ENCODE measurements around the gene MED26. TPM values are rescaled to one million over a fixed set of nuclear protein-coding genes. Genes with fewer than 3 reads are reported as not detected.

The MED26 gene
- total and polyA plus RNA-seq, 10 of the 15 experiments (the other 5 are each of a cell fraction or from before 2014, with no cell fraction given): 1.1 to 21.4 (median 9.7) TPM

GRCh38 chr19:16585094-16585801 is 42.8 kb downstream of the MED26 start:
- H3K9me3 ChIP-seq (replicated peaks; ENCODE audit: control insufficient read depth, insufficient read depth, low read length): no peaks in the 10 kb centered on the region
- no peak overlapping the region for H2AFZ ChIP-seq (ENCODE audit: control insufficient read depth, low read depth, low read length)
- H3K27ac ChIP-seq (ENCODE audit: control insufficient read depth, insufficient read depth): peak overlapping the region; percentile 99
- ChIA-PET SMC1A (ENCODE audit: uncharacterized antibody, unreplicated experiment) (interaction anchor here (1.2 to 10.9 kb wide), 15 partner anchors 8 to 492 kb away, joined by 3 to 164 read pairs (median 7); partner anchors contain the start of genes MED26 and SLC35E1), CTCF (interaction anchor here (0.6 to 9.8 kb wide), 6 partner anchors 8 to 171 kb away, joined by 3 to 83 read pairs (median 6); partner anchors contain the start of gene MED26), POLR2A (interaction anchor here (0.6 to 13.1 kb wide), 16 partner anchors 8 to 1520 kb away, joined by 3 to 220 read pairs (median 10); partner anchors contain the start of genes CALR3, CHERP, MED26 and SLC35E1), RAD21 (ENCODE audit: unreplicated experiment) (interaction anchor here (1.0 to 11.3 kb wide), 16 partner anchors 8 to 143 kb away, joined by 3 to 169 read pairs (median 8); partner anchors contain the start of genes MED26, SLC35E1 and TMEM38A)
- intact Hi-C loops (cut with micrococcal nuclease; ENCODE audit: unreplicated experiment): loop anchor here (2.0 to 5.0 kb wide), 3 partner anchors 140 to 508 kb away; partner anchors contain the start of genes HSH2D and TPM4
- FAIRE-seq: no peak
- peaks cover 97% of the 10 kb centered on the region for H3K79me2 ChIP-seq (ENCODE audit: control insufficient read depth, insufficient read depth, low read length)
- H3K9ac ChIP-seq (ENCODE audit: control insufficient read depth, insufficient read depth, low read length): peak overlapping the region; percentile 99
- no peaks in the 10 kb centered on the region for H4K20me1 ChIP-seq (ENCODE audit: control insufficient read depth, insufficient read depth)
- in situ Hi-C loops (cut with MboI): loop anchor here (5.0 to 25.0 kb wide), 2 partner anchors 42 to 1998 kb away; partner anchors contain the start of genes CLEC17A and MED26
- H3K4me3 ChIP-seq: peak overlapping the region; percentile 79
- H3K4me1 ChIP-seq (ENCODE audit: control insufficient read depth, insufficient read depth, low read length): peaks cover 59% of the 10 kb centered on the region
- DNase-seq (ENCODE audit: low read depth, low spot score): no peak
- BruUV-seq (replicated peaks): TSS peak; percentile 70
- peak; percentile 0; the same call in 2 of the 3 replicates for ATAC-seq
- WGBS (ENCODE audit: insufficient coverage, insufficient replicate concordance, low lambda C conversion rate, missing lambda C conversion rate): under 1% methylated on average over 13 of the region's 13 CpGs
- no peaks in the 10 kb centered on the region for H3K27me3 ChIP-seq (replicated peaks in 1 of 2; ENCODE audit: control insufficient read depth in 2 of 2, insufficient read depth in 2 of 2, low read length in 1 of 2)
- peaks cover 6 to 9% of the 10 kb centered on the region in 2 experiments; a peak in 3 of 4 replicates for H3K36me3 ChIP-seq (ENCODE audit: control insufficient read depth in 2 of 2, insufficient read depth in 2 of 2, low read length in 1 of 2)
- peak overlapping the region; percentile 100 for H3K4me2 ChIP-seq (ENCODE audit: control insufficient read depth, insufficient read depth)
- TF ChIP-seq CREM (IDR thresholded peaks at IDR 0.05; ENCODE audit: low read depth) (no peak), MYC (IDR thresholded peaks at IDR 0.05; ENCODE audit: insufficient read depth, insufficient read length, insufficient replicate concordance, low read length, severe bottlenecking) (no peak), ATF2 (IDR thresholded peaks at IDR 0.05; ENCODE audit: low read length) (no peak), MEF2A (IDR thresholded peaks at IDR 0.05; ENCODE audit: insufficient read depth, low read depth, low read length) (no peak), SMAD1 (IDR thresholded peaks at IDR 0.05; ENCODE audit: low read depth, partially characterized antibody) (no peak), SIX5 (IDR thresholded peaks at IDR 0.05; ENCODE audit: low read depth, low read length, severe bottlenecking) (no peak), PKNOX1 (IDR thresholded peaks at IDR 0.05) (peak; percentile 25; the same call in 1 of the 2 replicates), TAF1 (IDR thresholded peaks at IDR 0.05; ENCODE audit: borderline replicate concordance, low read depth, low read length) (no peak), SUZ12 (IDR thresholded peaks at IDR 0.05; ENCODE audit: unreplicated experiment) (no peak), PAX5 (IDR thresholded peaks at IDR 0.05; ENCODE audit: borderline replicate concordance, low read depth, low read length) (no peak), ZZZ3 (IDR thresholded peaks at IDR 0.05; ENCODE audit: control insufficient read depth, insufficient read length, low read depth) (no peak), ZNF217 (IDR thresholded peaks at IDR 0.05) (no peak), E4F1 (IDR thresholded peaks at IDR 0.05; ENCODE audit: borderline replicate concordance, partially characterized antibody) (no peak), SUPT20H (IDR thresholded peaks at IDR 0.05; ENCODE audit: borderline replicate concordance, control insufficient read depth, low read depth, low read length) (no peak), SP1 (IDR thresholded peaks at IDR 0.05; ENCODE audit: low read depth, low read length) (no peak)

Data from GM12878 (cell line).